Panc1 (cell line): Measurements from ENCODE around the gene TBC1D25.

ENCODE experiments used
- CTCF ChIP-seq: fragments of 450-650 bp; IDR thresholded peaks from 2 replicates; pipeline ENCODE4 v1.5.1; 2017; ENCODE audit warnings: mild to moderate bottlenecking
- POLR2AphosphoS5 ChIP-seq: IDR thresholded peaks from 2 replicates; pipeline ENCODE4 v1.6.1; 2012; ENCODE audit warnings: mild to moderate bottlenecking, low read depth, low read length, moderate library complexity
- REST ChIP-seq, 2 experiments: IDR thresholded peaks; 2 replicates each; pipeline ENCODE4 v1.6.1; 2011 to 2012; ENCODE audit warnings: low read depth in 2 of 2, control low read depth in 1 of 2, low read length in 1 of 2, mild to moderate bottlenecking in 1 of 2, moderate library complexity in 1 of 2; ENCODE audit not compliant: insufficient read depth in 1 of 2

- TF ChIP-seq REST (IDR thresholded peaks at IDR 0.05; ENCODE audit: insufficient read depth in 1 of 2, low read depth in 2 of 2, low read length in 1 of 2) (no peak), CTCF (no peak), POLR2AphosphoS5 (no peak)
These were observed 53.5 kb downstream of the TBC1D25 start for GRCh38 chrX:48592971-48593370.
